ENCODE measurements around the gene MARCKS.

The MARCKS gene

GRCh38 chr6:113881478-113881980, 24.4 kb downstream of the MARCKS start:
- no peaks in the 10 kb centered on the region for H3K36me3 ChIP-seq (ENCODE audit: control insufficient read depth in 4 of 4, insufficient read depth in 4 of 4, low read length in 3 of 4)
- no peaks in the 10 kb centered on the region for H3K27me3 ChIP-seq (replicated peaks in 2 of 5; ENCODE audit: control insufficient read depth in 4 of 5, insufficient read depth in 5 of 5, low read length in 4 of 5)
- H3K4me3 ChIP-seq (ENCODE audit: control insufficient read depth in 1 of 7, extremely low read depth in 1 of 7, insufficient read depth in 4 of 7, low read depth in 2 of 7, low read length in 6 of 7): no peak overlapping the region
- DNase-seq: peak in 2 of 3 donors; percentile 88 to 94
- H3K27ac ChIP-seq (ENCODE audit: insufficient read depth in 1 of 2, low read depth in 1 of 2, low read length in 2 of 2, poor library complexity in 1 of 2, severe bottlenecking in 2 of 2): no peak overlapping the region
- H3K9me3 ChIP-seq (ENCODE audit: control extremely low read depth in 1 of 5, control insufficient read depth in 4 of 5, insufficient read depth in 2 of 5, low read depth in 1 of 5, low read length in 4 of 5): no peaks in the 10 kb centered on the region
- ChIA-PET POLR2A (no interaction called here), CTCF (interaction anchor here (0.6 to 1.3 kb wide), 4 partner anchors 11 to 31 kb away, joined by 3 to 5 read pairs (median 4); no protein-coding TSS in a partner anchor)
- WGBS (ENCODE audit: insufficient coverage): 0% methylated on average over 2 of the region's 2 CpGs
- H3K4me1 ChIP-seq (ENCODE audit: control extremely low read depth in 1 of 4, control insufficient read depth in 4 of 4, insufficient read depth in 4 of 4, low read length in 3 of 4): peaks cover 13 to 24% (median 17%) of the 10 kb centered on the region in 4 experiments

- Histone ChIP-seq H3K4me1 (ENCODE audit: control extremely low read depth in 1 of 4, control insufficient read depth in 4 of 4, insufficient read depth in 4 of 4, low read length in 3 of 4) (peaks cover 13 to 24% (median 17%) of the 10 kb centered on the region in 4 experiments), H3K36me3 (ENCODE audit: control insufficient read depth in 4 of 4, insufficient read depth in 4 of 4, low read length in 3 of 4) (no peaks in the 10 kb centered on the region), H3K27me3 (replicated peaks in 2 of 5; ENCODE audit: control insufficient read depth in 4 of 5, insufficient read depth in 5 of 5, low read length in 4 of 5) (no peaks in the 10 kb centered on the region), H3K27ac (ENCODE audit: insufficient read depth in 1 of 2, low read depth in 1 of 2, low read length in 2 of 2, poor library complexity in 1 of 2, severe bottlenecking in 2 of 2) (no peak overlapping the region), H3K9me3 (ENCODE audit: control extremely low read depth in 1 of 5, control insufficient read depth in 4 of 5, insufficient read depth in 2 of 5, low read depth in 1 of 5, low read length in 4 of 5) (no peaks in the 10 kb centered on the region), H3K4me3 (ENCODE audit: control insufficient read depth in 1 of 7, extremely low read depth in 1 of 7, insufficient read depth in 4 of 7, low read depth in 2 of 7, low read length in 6 of 7) (no peak overlapping the region)
- WGBS (ENCODE audit: insufficient coverage): 100% methylated on average over 2 of the region's 2 CpGs
- CTCF ChIA-PET: interaction anchor here (0.6 to 1.0 kb wide), 2 partner anchors 27 to 576 kb away, joined by 3 read pairs; no protein-coding TSS in a partner anchor
- DNase-seq: no peak
- POLR2A ChIA-PET: no interaction called here
Measured at GRCh38 chr6:113882336-113883022, 25.3 kb downstream of the MARCKS start.

GRCh38 chr6:113884011-113884410, 26.9 kb downstream of the MARCKS start:
- H3K27me3 ChIP-seq (replicated peaks in 2 of 5; ENCODE audit: control insufficient read depth in 4 of 5, insufficient read depth in 5 of 5, low read length in 4 of 5): no peaks in the 10 kb centered on the region
- peaks cover 13 to 24% (median 17%) of the 10 kb centered on the region in 4 experiments for H3K4me1 ChIP-seq (ENCODE audit: control extremely low read depth in 1 of 4, control insufficient read depth in 4 of 4, insufficient read depth in 4 of 4, low read length in 3 of 4)
- 100% methylated on average over 2 of the region's 2 CpGs for WGBS (ENCODE audit: insufficient coverage)
- no peak overlapping the region for H3K4me3 ChIP-seq (ENCODE audit: control insufficient read depth in 1 of 7, extremely low read depth in 1 of 7, insufficient read depth in 4 of 7, low read depth in 2 of 7, low read length in 6 of 7)
- H3K36me3 ChIP-seq (ENCODE audit: control insufficient read depth in 4 of 4, insufficient read depth in 4 of 4, low read length in 3 of 4): no peaks in the 10 kb centered on the region
- ChIA-PET POLR2A (no interaction called here), CTCF (interaction anchor here (1.1 to 1.7 kb wide), 3 partner anchors 8 to 24 kb away, joined by 3 to 4 read pairs (median 3); no protein-coding TSS in a partner anchor)
- H3K27ac ChIP-seq (ENCODE audit: insufficient read depth in 1 of 2, low read depth in 1 of 2, low read length in 2 of 2, poor library complexity in 1 of 2, severe bottlenecking in 2 of 2): no peak overlapping the region
- DNase-seq: no peak
- no peaks in the 10 kb centered on the region for H3K9me3 ChIP-seq (ENCODE audit: control extremely low read depth in 1 of 5, control insufficient read depth in 4 of 5, insufficient read depth in 2 of 5, low read depth in 1 of 5, low read length in 4 of 5)

GRCh38 chr6:113886512-113886911, 29.4 kb downstream of the MARCKS start:
- no peak overlapping the region for H3K27ac ChIP-seq (ENCODE audit: insufficient read depth in 1 of 2, low read depth in 1 of 2, low read length in 2 of 2, poor library complexity in 1 of 2, severe bottlenecking in 2 of 2)
- CTCF ChIA-PET: no interaction called here
- H3K4me1 ChIP-seq (ENCODE audit: control extremely low read depth in 1 of 4, control insufficient read depth in 4 of 4, insufficient read depth in 4 of 4, low read length in 3 of 4): peaks cover 2 to 8% (median 7%) of the 10 kb centered on the region in 4 experiments
- H3K4me3 ChIP-seq (ENCODE audit: control insufficient read depth in 1 of 7, extremely low read depth in 1 of 7, insufficient read depth in 4 of 7, low read depth in 2 of 7, low read length in 6 of 7): no peak overlapping the region
- no CpG with 5 or more reads among the region's 1 CpG for WGBS (ENCODE audit: insufficient coverage)
- POLR2A ChIA-PET: no interaction called here
- H3K27me3 ChIP-seq (replicated peaks in 2 of 5; ENCODE audit: control insufficient read depth in 4 of 5, insufficient read depth in 5 of 5, low read length in 4 of 5): no peaks in the 10 kb centered on the region
- H3K9me3 ChIP-seq (ENCODE audit: control extremely low read depth in 1 of 5, control insufficient read depth in 4 of 5, insufficient read depth in 2 of 5, low read depth in 1 of 5, low read length in 4 of 5): peaks cover 0 to 6% (median 0%) of the 10 kb centered on the region in 5 experiments
- H3K36me3 ChIP-seq (ENCODE audit: control insufficient read depth in 4 of 4, insufficient read depth in 4 of 4, low read length in 3 of 4): no peaks in the 10 kb centered on the region
- no peak for DNase-seq

GRCh38 chr6:113888493-113888892, 31.3 kb downstream of the MARCKS start:
- Histone ChIP-seq H3K36me3 (ENCODE audit: control insufficient read depth in 4 of 4, insufficient read depth in 4 of 4, low read length in 3 of 4) (no peaks in the 10 kb centered on the region), H3K9me3 (ENCODE audit: control extremely low read depth in 1 of 5, control insufficient read depth in 4 of 5, insufficient read depth in 2 of 5, low read depth in 1 of 5, low read length in 4 of 5) (peaks cover 0 to 18% (median 5%) of the 10 kb centered on the region in 5 experiments), H3K4me1 (ENCODE audit: control extremely low read depth in 1 of 4, control insufficient read depth in 4 of 4, insufficient read depth in 4 of 4, low read length in 3 of 4) (no peaks in the 10 kb centered on the region), H3K27me3 (replicated peaks in 2 of 5; ENCODE audit: control insufficient read depth in 4 of 5, insufficient read depth in 5 of 5, low read length in 4 of 5) (no peaks in the 10 kb centered on the region), H3K4me3 (ENCODE audit: control insufficient read depth in 1 of 7, extremely low read depth in 1 of 7, insufficient read depth in 4 of 7, low read depth in 2 of 7, low read length in 6 of 7) (no peak overlapping the region), H3K27ac (ENCODE audit: insufficient read depth in 1 of 2, low read depth in 1 of 2, low read length in 2 of 2, poor library complexity in 1 of 2, severe bottlenecking in 2 of 2) (no peak overlapping the region)
- DNase-seq: no peak
- ChIA-PET CTCF (interaction anchor here (0.6 to 1.5 kb wide), 2 partner anchors 15 to 37 kb away, joined by 3 read pairs; no protein-coding TSS in a partner anchor), POLR2A (no interaction called here)

- Histone ChIP-seq H3K36me3 (ENCODE audit: control insufficient read depth in 4 of 4, insufficient read depth in 4 of 4, low read length in 3 of 4) (no peaks in the 10 kb centered on the region), H3K4me3 (ENCODE audit: control insufficient read depth in 1 of 7, extremely low read depth in 1 of 7, insufficient read depth in 4 of 7, low read depth in 2 of 7, low read length in 6 of 7) (no peak overlapping the region), H3K27me3 (replicated peaks in 2 of 5; ENCODE audit: control insufficient read depth in 4 of 5, insufficient read depth in 5 of 5, low read length in 4 of 5) (no peaks in the 10 kb centered on the region), H3K4me1 (ENCODE audit: control extremely low read depth in 1 of 4, control insufficient read depth in 4 of 4, insufficient read depth in 4 of 4, low read length in 3 of 4) (no peaks in the 10 kb centered on the region), H3K9me3 (ENCODE audit: control extremely low read depth in 1 of 5, control insufficient read depth in 4 of 5, insufficient read depth in 2 of 5, low read depth in 1 of 5, low read length in 4 of 5) (peaks cover 0 to 18% (median 5%) of the 10 kb centered on the region in 5 experiments), H3K27ac (ENCODE audit: insufficient read depth in 1 of 2, low read depth in 1 of 2, low read length in 2 of 2, poor library complexity in 1 of 2, severe bottlenecking in 2 of 2) (no peak overlapping the region)
- ChIA-PET CTCF (interaction anchor here (1.4 to 1.6 kb wide), 3 partner anchors 9 to 37 kb away, joined by 3 to 6 read pairs (median 5); no protein-coding TSS in a partner anchor), POLR2A (no interaction called here)
- no peak for DNase-seq
- WGBS (ENCODE audit: insufficient coverage): no CpG with 5 or more reads among the region's 3 CpGs
Measured at GRCh38 chr6:113888956-113889630, 31.9 kb downstream of the MARCKS start.

GRCh38 chr6:113893451-113893850, 36.3 kb downstream of the MARCKS start:
- H3K4me3 ChIP-seq (ENCODE audit: control insufficient read depth in 1 of 7, extremely low read depth in 1 of 7, insufficient read depth in 4 of 7, low read depth in 2 of 7, low read length in 6 of 7): no peak overlapping the region
- ChIA-PET POLR2A (no interaction called here), CTCF (interaction anchor here (0.7 to 0.9 kb wide), 2 partner anchors 14 kb away, joined by 3 to 4 read pairs; no protein-coding TSS in a partner anchor)
- no peaks in the 10 kb centered on the region for H3K36me3 ChIP-seq (ENCODE audit: control insufficient read depth in 4 of 4, insufficient read depth in 4 of 4, low read length in 3 of 4)
- H3K27me3 ChIP-seq (replicated peaks in 2 of 5; ENCODE audit: control insufficient read depth in 4 of 5, insufficient read depth in 5 of 5, low read length in 4 of 5): no peaks in the 10 kb centered on the region
- peaks cover 0 to 18% (median 5%) of the 10 kb centered on the region in 5 experiments for H3K9me3 ChIP-seq (ENCODE audit: control extremely low read depth in 1 of 5, control insufficient read depth in 4 of 5, insufficient read depth in 2 of 5, low read depth in 1 of 5, low read length in 4 of 5)
- H3K27ac ChIP-seq (ENCODE audit: insufficient read depth in 1 of 2, low read depth in 1 of 2, low read length in 2 of 2, poor library complexity in 1 of 2, severe bottlenecking in 2 of 2): no peak overlapping the region
- DNase-seq: no peak
- peaks cover 0 to 14% (median 6%) of the 10 kb centered on the region in 4 experiments for H3K4me1 ChIP-seq (ENCODE audit: control extremely low read depth in 1 of 4, control insufficient read depth in 4 of 4, insufficient read depth in 4 of 4, low read length in 3 of 4)
